GM20000 (cell line): ENCODE data around the gene DROSHA.
A peak's percentile ranks its signal among the peaks of the same experiment; 100 is the strongest.

Experiments used
- DNase-seq: peaks from one replicate; pipeline ENCODE4 v3.0.0; 2012; ENCODE audit warnings: low spot score
- TF ChIP-seq, protein P1 (sequence below): IDR thresholded peaks from 2 replicates; pipeline ENCODE4 v1.5.1; 2012; ENCODE audit warnings: mild to moderate bottlenecking, control low read depth; ENCODE audit errors: extremely low read depth, missing control alignments

DROSHA gene

GRCh38 chr5:31393126-31393525, 138.8 kb downstream of the DROSHA start:
- TF ChIP-seq, protein P1, sequence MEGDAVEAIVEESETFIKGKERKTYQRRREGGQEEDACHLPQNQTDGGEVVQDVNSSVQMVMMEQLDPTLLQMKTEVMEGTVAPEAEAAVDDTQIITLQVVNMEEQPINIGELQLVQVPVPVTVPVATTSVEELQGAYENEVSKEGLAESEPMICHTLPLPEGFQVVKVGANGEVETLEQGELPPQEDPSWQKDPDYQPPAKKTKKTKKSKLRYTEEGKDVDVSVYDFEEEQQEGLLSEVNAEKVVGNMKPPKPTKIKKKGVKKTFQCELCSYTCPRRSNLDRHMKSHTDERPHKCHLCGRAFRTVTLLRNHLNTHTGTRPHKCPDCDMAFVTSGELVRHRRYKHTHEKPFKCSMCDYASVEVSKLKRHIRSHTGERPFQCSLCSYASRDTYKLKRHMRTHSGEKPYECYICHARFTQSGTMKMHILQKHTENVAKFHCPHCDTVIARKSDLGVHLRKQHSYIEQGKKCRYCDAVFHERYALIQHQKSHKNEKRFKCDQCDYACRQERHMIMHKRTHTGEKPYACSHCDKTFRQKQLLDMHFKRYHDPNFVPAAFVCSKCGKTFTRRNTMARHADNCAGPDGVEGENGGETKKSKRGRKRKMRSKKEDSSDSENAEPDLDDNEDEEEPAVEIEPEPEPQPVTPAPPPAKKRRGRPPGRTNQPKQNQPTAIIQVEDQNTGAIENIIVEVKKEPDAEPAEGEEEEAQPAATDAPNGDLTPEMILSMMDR, result no peak
- no peak for DNase-seq

DNA sequence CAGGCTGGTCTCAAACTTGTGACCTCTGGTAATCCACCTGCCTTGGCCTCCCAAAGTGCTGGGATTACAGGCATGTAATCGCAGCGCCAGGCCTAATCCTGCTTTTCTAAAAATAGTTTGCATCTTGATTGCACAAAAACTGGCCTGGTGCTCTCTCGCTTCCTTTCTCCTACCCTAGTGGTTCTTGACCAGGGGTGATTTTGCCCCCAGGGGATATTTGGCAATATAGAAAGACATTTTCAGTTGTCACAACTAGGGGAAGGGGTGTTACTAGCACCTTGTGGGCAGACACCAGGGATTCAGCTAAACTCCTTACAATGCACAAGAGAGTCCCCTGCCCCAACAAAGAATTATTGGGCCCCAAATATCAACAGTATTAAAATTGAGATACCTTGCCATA, 139.8 kb downstream of the DROSHA start:
- DNase-seq, result no peak
- TF ChIP-seq, protein P1, result no peak

DNA sequence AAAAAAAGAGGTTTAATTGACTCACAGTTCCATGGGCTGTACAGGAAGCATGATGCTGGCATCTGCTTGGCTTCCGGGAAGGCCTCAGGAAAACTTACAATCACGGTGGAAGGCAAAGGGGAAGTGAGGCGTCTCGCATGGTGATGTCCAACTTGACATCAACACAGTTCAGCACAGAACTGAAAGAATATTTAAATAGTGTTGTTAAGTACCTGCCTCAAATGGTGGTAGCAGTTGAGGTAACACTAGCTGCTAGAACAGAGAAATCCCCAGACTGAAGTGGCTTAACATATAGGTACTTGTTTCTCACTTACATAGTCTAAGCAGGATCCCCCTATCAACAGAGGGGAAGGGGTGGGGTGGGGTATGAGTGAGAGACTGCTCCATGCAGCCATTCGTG, 141.6 kb downstream of the DROSHA start:
- DNase-seq, result no peak
- TF ChIP-seq, protein P1, result no peak

DNA sequence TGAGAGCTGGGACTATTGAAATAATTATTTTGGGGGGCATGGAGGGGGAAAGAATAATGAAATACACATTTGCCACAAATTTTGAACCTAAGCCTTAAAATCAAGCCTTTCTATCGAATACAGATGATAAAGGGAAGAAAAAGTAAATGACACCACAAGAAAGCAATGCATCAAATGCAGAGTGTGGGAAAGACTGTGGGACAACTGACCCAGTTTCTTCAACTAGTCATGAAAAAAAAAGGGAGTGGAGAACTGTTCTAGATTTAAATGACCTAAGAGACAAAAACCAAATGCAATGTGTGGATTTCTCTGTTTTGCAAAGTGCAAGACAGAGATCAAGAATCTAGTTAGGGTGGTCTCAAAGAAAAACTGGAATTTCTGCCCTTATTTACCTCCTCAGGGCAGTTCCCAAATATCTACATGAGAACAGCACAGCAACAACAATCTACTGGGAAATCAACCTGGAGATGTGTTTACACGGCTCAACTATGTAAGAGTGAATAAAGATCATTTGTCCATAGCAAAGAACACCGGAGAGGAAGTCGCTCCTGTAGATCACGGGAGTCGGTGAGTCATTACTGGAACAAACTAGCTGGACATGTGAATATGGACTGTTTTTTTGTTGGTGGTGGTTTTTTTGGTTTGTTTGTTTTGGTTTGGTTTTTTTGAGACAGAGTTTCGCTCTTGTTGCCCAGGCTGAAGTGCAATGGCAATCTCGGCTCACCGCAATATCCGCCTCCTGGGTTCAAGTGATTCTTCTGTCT, 145.9 kb downstream of the DROSHA start:
- DNase-seq, result no peak
- TF ChIP-seq, protein P1, result no peak

DNA sequence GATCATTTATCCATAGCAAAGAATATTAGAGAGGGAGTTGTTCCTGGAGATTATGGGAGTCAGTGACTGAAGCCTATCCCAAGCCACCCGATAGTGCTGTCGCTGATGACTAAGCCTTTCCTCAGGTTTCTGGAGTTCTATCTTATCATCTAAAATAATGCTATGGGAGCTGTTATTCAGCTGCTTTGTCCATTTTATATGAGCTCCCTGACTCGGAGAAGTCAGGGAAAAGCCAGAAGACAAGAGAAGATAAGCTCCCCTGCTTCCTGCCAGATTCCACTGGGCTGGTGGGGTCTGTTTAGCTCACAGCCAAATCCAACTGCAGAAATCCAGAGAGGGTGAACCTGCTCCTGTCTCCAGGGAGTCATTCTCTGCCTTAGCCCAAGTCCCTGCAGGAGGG, 148.2 kb downstream of the DROSHA start:
- TF ChIP-seq, protein P1, result no peak
- DNase-seq, result no peak

DNA sequence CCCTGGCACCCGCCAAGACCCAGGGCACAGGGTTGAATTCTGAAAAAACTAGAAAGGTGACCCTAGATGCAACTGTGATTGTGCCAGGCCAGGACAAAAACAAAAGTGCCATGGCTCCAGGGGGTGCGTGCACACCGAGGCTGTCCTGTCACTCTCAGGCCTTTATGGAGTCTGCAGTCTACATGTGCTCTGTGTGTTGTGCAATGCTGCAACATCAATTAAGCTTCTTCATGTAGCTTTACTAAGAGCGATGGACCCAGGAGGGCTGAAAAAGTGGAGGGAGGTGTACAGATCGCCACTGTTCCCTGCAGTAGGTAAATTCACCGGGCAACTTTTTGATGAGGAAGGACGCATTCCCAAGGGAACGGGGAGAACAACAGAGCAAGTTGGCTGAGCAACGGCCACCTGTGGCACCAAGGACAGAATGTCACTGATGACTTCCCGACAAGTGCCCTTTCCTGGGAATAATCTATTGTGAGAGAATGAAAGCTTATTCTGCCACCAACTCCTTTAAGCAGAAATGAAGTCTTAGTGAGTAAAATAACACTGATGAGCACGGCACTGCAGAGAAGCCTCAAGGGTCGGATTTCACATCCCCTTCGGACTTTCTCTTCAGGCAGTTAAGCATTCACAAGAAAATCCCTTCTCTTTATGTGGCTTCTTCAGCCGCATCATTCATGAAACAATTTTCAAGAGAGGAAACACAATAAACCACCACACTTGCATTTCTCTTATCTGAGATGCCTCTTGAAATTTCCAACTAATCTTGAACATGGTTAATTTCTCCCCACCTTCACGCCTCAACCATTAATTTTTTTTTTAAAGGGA, 149.6 kb downstream of the DROSHA start:
- peak; percentile 21 for DNase-seq
- TF ChIP-seq, protein P1, result no peak

DNA sequence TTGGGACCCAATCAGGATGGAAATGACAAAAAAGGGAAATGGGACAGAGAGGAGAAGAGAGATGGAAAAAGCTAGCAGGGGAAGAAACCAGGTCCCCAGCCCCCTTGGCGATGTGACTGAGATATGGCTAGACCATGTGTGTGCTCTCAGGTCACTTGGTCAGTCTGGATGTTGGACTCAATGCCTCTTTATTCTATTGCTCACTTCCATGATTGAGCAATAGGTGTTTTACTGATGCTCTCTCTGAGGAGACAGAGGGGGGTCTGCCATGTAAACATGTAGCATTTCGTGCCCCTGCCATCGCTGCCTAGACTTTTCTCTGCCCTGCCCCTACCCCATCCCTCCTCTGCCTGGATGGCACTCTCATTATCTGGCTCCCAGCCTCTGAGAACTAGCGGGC, 150.6 kb downstream of the DROSHA start:
- TF ChIP-seq, protein P1, result no peak

More for the DNA sequence above, 150.6 kb downstream of the DROSHA start:
- no peak for DNase-seq
